ENCODE results near the gene TXNDC8. TPM values are rescaled to one million over a fixed set of nuclear protein-coding genes. Genes with fewer than 3 reads are reported as not detected.

Gene TXNDC8
- total RNA-seq, 1 donor from 2014 or later = not detected

DNA sequence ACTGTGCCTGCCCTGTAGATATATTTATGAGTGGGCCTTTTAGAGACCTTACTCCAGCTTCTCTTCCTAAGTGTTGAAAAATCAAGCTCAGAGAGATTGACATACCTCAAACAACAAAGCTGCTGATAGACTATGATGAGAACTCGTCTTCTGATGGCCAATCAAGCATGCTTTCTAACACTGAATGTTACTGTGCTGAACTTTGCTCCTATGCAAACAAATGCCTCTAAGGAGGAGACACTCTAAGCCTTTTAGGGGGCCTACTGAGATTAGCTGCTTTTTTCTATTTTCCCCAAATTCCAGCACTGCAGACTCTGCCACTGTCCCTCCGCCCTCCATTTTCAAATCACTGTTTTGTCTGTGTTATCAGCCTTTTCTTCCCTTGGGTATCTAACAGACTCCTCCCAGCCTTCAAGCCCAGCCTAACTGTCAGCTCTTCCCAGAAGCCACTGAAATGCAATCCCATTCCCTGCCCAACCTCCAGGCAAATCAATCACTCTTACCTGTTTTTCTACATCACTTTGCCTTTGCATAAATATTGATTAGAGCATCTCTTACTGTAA lies 39.5 kb downstream of the TXNDC8 start:
- DNase-seq = no peak
- H3K4me1 ChIP-seq = no peaks in the 10 kb centered on the region
- H3K9me3 ChIP-seq = no peaks in the 10 kb centered on the region
- H3K27me3 ChIP-seq = no peaks in the 10 kb centered on the region
- H3K27ac ChIP-seq = no peak overlapping the region
- no peak for ATAC-seq
- no peaks in the 10 kb centered on the region for H3K36me3 ChIP-seq
- no peak overlapping the region for H3K4me3 ChIP-seq
- TF ChIP-seq, protein P1, sequence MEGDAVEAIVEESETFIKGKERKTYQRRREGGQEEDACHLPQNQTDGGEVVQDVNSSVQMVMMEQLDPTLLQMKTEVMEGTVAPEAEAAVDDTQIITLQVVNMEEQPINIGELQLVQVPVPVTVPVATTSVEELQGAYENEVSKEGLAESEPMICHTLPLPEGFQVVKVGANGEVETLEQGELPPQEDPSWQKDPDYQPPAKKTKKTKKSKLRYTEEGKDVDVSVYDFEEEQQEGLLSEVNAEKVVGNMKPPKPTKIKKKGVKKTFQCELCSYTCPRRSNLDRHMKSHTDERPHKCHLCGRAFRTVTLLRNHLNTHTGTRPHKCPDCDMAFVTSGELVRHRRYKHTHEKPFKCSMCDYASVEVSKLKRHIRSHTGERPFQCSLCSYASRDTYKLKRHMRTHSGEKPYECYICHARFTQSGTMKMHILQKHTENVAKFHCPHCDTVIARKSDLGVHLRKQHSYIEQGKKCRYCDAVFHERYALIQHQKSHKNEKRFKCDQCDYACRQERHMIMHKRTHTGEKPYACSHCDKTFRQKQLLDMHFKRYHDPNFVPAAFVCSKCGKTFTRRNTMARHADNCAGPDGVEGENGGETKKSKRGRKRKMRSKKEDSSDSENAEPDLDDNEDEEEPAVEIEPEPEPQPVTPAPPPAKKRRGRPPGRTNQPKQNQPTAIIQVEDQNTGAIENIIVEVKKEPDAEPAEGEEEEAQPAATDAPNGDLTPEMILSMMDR (IDR thresholded peaks at IDR 0.05) = no peak
- intact Hi-C loops (cut with DNase I) = no loop called here

DNA sequence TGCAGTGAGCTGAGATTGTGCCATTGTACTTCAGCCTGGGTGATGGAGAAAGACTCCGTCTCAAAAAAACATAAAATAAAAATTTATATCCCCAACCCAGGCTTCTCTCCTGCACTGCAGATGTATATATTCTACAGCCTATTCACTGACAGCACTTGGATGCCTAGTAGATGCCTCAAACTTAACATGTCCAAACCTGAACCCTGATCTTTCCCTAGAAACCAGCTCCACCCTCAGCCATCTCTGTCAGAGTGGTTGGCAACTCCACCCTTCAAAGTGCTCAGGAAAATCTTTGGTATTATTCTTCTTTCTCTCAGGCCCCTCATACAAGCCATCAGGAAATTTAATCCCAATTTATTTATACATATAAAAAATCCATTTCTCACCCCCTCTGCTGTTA lies 44.4 kb downstream of the TXNDC8 start:
- DNase-seq = no peak
- no peak overlapping the region for H3K27ac ChIP-seq
- no peaks in the 10 kb centered on the region for H3K27me3 ChIP-seq
- no peak for ATAC-seq
- no peak overlapping the region for H3K4me3 ChIP-seq
- TF ChIP-seq, protein P1 (IDR thresholded peaks at IDR 0.05) = no peak
- H3K4me1 ChIP-seq = no peaks in the 10 kb centered on the region
- no peaks in the 10 kb centered on the region for H3K9me3 ChIP-seq
- H3K36me3 ChIP-seq = no peaks in the 10 kb centered on the region
- intact Hi-C loops (cut with DNase I) = no loop called here

DNA sequence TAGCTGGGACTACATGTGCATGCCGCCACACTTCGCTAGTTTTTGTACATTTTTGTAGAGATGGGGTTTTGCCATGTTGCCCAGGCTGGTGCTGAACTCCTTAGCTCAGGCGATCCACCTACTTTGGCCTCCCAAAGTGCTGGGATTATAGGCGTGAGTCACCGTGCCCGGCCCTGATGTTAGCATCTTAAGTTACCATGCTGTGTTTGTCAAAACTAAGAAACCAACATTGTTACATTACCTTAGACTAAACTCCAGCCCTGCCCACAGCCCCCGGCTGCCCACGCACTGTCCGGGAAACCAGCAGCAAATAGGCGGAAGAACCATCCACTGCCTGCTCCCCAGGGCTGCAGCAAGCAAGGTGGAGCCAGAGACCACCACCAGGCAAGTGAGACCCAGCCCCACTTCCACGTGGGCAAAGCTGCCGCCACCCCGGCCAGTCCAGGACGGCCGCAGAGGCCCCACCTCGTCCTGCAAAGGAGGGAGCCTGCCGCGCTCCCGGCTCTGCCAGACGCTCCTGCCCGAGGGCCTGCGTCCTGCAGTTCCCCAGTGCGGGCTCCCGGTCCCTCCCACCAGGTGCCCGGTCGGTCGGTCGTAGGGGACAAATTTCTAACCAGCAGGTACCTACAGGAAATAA lies 45.6 kb downstream of the TXNDC8 start:
- H3K4me3 ChIP-seq = no peak overlapping the region
- TF ChIP-seq, protein P1 (IDR thresholded peaks at IDR 0.05) = no peak
- H3K9me3 ChIP-seq = no peaks in the 10 kb centered on the region
- H3K36me3 ChIP-seq = no peaks in the 10 kb centered on the region
- DNase-seq = no peak
- ATAC-seq = no peak
- H3K27ac ChIP-seq = no peak overlapping the region
- intact Hi-C loops (cut with DNase I) = no loop called here
- H3K4me1 ChIP-seq = no peaks in the 10 kb centered on the region
- H3K27me3 ChIP-seq = no peaks in the 10 kb centered on the region

DNA sequence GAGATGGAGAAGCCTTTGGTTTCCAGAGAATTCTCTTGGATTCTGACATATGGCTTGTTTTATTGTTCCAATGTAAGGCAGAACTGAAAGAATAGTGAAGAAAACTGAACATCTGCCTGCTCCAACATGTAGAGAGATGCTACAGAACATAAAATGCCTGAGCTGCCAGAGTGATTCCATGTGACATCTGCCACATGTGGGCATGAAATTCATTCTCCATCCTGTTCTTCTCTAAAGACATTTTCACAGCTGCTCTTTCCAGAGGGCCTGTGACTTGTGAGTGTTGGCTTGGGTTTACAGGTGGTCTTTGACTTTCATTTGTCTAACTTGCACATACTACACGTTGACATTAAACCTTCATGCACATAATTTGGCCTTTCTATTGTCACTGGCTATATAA lies 47.7 kb downstream of the TXNDC8 start:
- intact Hi-C loops (cut with DNase I) = no loop called here
- H3K9me3 ChIP-seq = no peaks in the 10 kb centered on the region
- no peak overlapping the region for H3K4me3 ChIP-seq
- DNase-seq (no peak), ATAC-seq (no peak)
- H3K27me3 ChIP-seq = no peaks in the 10 kb centered on the region
- H3K4me1 ChIP-seq = no peaks in the 10 kb centered on the region
- TF ChIP-seq, protein P1 (IDR thresholded peaks at IDR 0.05) = no peak
- no peaks in the 10 kb centered on the region for H3K36me3 ChIP-seq
- H3K27ac ChIP-seq = no peak overlapping the region

DNA sequence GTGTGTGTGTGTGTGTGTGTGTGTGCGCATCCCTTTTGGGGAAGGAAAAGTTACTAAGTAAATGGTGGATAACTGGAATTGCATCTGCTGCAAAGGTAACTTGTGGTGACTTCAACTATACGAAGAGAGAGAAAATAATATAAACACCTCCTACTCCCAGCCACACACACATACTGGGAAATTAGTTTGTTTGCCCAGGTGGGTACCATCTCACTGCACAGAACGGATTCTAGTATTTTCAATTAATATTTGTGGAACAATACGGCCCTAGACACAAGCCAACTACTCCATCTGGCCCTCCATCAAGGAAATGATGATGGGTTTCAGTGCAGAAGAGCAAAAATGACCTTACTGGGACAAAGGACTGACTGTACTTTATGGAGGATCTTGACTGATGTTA lies 49.2 kb downstream of the TXNDC8 start:
- Histone ChIP-seq H3K9me3 (no peaks in the 10 kb centered on the region), H3K4me1 (no peaks in the 10 kb centered on the region), H3K27me3 (no peaks in the 10 kb centered on the region), H3K27ac (no peak overlapping the region), H3K4me3 (no peak overlapping the region), H3K36me3 (no peaks in the 10 kb centered on the region)
- intact Hi-C loops (cut with DNase I) = no loop called here
- DNase-seq (no peak), ATAC-seq (no peak)
- TF ChIP-seq, protein P1 (IDR thresholded peaks at IDR 0.05) = no peak

All from upper lobe of right lung (tissue), 1 donor.